ENCODE data around the gene NUP160. TPM values are rescaled to one million over a fixed set of nuclear protein-coding genes. Genes with fewer than 3 reads are reported as not detected.
"Not testable (repeated sequence)": the region's sequence is repeated elsewhere in the genome, so short reads cannot be mapped to it uniquely, and the experiment has no call there.

Gene NUP160
- total RNA-seq, 2 experiments from 2014 or later = 60.0 to 64.6 TPM

GRCh38 chr11:47822664-47823063 is 25.5 kb downstream of the NUP160 start:
- H3K4me3 Mint-ChIP-seq; ATAC-seq; CTCF ChIA-PET; H3K27ac Mint-ChIP-seq; DNase-seq; H3K27me3 Mint-ChIP-seq; H3K9me3 Mint-ChIP-seq (ENCODE audit: low read depth); H3K4me1 Mint-ChIP-seq: not testable (repeated sequence)
- peaks cover 62% of the 10 kb centered on the region for H3K36me3 Mint-ChIP-seq

GRCh38 chr11:47819743-47820142 is 28.4 kb downstream of the NUP160 start:
- Mint-ChIP-seq H3K4me3 (no peak overlapping the region), H3K9me3 (ENCODE audit: low read depth) (peaks cover 2% of the 10 kb centered on the region), H3K27me3 (no peaks in the 10 kb centered on the region), H3K36me3 (peaks cover 59% of the 10 kb centered on the region), H3K27ac (peak overlapping the region; percentile 59), H3K4me1 (no peaks in the 10 kb centered on the region)
- no peak for ATAC-seq
- no peak for DNase-seq
- CTCF ChIA-PET = no interaction called here

GRCh38 chr11:47800759-47801158 is 47.4 kb downstream of the NUP160 start:
- ATAC-seq (no peak), DNase-seq (no peak)
- Mint-ChIP-seq H3K4me3 (no peak overlapping the region), H3K36me3 (peaks cover 39% of the 10 kb centered on the region), H3K27me3 (no peaks in the 10 kb centered on the region), H3K9me3 (ENCODE audit: low read depth) (no peaks in the 10 kb centered on the region), H3K27ac (no peak overlapping the region), H3K4me1 (peaks cover 12% of the 10 kb centered on the region)
- CTCF ChIA-PET = no interaction called here

GRCh38 chr11:47797633-47798032 is 50.5 kb downstream of the NUP160 start:
- Mint-ChIP-seq H3K36me3 (peaks cover 49% of the 10 kb centered on the region), H3K27ac (peak overlapping the region; percentile 56), H3K9me3 (ENCODE audit: low read depth) (no peaks in the 10 kb centered on the region), H3K4me3 (no peak overlapping the region), H3K4me1 (peaks cover 12% of the 10 kb centered on the region), H3K27me3 (no peaks in the 10 kb centered on the region)
- CTCF ChIA-PET = interaction anchor here (0.6 to 1.0 kb wide), 3 partner anchors 27 to 139 kb away, joined by 3 read pairs; no protein-coding TSS in a partner anchor
- ATAC-seq = peak; percentile 89
- peak; percentile 79 for DNase-seq

GRCh38 chr11:47791774-47792430 is 56.2 kb downstream of the NUP160 start:
- Mint-ChIP-seq H3K9me3 (ENCODE audit: low read depth) (no peaks in the 10 kb centered on the region), H3K4me3 (no peak overlapping the region), H3K4me1 (peaks cover 10% of the 10 kb centered on the region), H3K36me3 (peaks cover 46% of the 10 kb centered on the region), H3K27ac (no peak overlapping the region), H3K27me3 (no peaks in the 10 kb centered on the region)
- CTCF ChIA-PET = interaction anchor here (1.8 kb wide), 1 partner anchor 22 kb away, joined by 4 read pairs; no protein-coding TSS in a partner anchor
- DNase-seq (no peak), ATAC-seq (no peak)

GRCh38 chr11:47790017-47790416 is 58.1 kb downstream of the NUP160 start:
- DNase-seq; H3K27ac Mint-ChIP-seq; H3K9me3 Mint-ChIP-seq (ENCODE audit: low read depth); ATAC-seq; H3K4me1 Mint-ChIP-seq; H3K4me3 Mint-ChIP-seq; H3K27me3 Mint-ChIP-seq: not testable (repeated sequence)
- CTCF ChIA-PET = interaction anchor here (1.4 kb wide), 1 partner anchor 63 kb away, joined by 4 read pairs; no protein-coding TSS in a partner anchor
- H3K36me3 Mint-ChIP-seq = peaks cover 47% of the 10 kb centered on the region

DNA sequence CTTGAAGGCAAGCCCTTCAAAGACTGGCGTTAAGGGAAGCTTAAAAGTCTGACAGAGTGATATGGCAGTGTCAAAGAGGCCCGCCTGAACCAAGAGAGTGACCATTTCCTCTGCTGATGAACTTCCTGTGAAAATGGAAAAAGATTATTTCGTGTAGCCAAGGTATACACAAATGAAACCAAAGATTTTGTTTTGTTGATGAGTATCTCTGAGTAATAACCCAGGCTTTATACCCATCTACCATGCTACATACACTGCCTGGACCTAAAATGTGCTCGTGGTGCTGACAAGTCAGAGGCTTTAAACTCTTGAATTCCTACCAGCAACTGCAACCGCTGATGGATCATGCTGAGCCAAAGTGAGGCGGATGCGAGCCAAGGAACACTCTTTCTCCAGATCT is 60.0 kb downstream of the NUP160 start:
- peak; percentile 68 for ATAC-seq
- CTCF ChIA-PET = interaction anchor here (1.6 kb wide), 1 partner anchor 19 kb away, joined by 3 read pairs; no protein-coding TSS in a partner anchor
- peaks cover 47% of the 10 kb centered on the region for H3K36me3 Mint-ChIP-seq

DNA sequence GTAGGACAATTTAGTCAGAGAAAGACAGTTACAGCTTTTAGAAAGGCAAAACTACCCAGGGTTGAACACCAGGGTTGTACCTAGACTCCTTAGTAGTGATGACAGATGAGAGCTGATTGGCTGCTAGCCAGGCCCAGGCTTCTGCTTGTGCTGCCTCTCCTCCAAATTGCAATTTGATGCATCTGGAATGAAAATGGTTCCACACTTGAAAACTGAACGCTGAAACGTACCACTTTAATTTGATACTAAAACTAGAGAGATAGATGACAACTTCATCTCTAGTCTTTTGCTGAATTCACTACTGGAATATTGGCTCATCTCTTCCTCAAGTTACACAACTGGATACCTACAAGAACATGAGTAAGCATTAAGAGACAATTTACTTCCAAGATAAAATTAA is 61.8 kb downstream of the NUP160 start:
- H3K9me3 Mint-ChIP-seq (ENCODE audit: low read depth) = no peaks in the 10 kb centered on the region
- CTCF ChIA-PET = no interaction called here
- no peaks in the 10 kb centered on the region for H3K27me3 Mint-ChIP-seq
- no peak overlapping the region for H3K4me3 Mint-ChIP-seq
- H3K27ac Mint-ChIP-seq = no peak overlapping the region
- DNase-seq (no peak), ATAC-seq (no peak)
- peaks cover 45% of the 10 kb centered on the region for H3K36me3 Mint-ChIP-seq
- peaks cover 10% of the 10 kb centered on the region for H3K4me1 Mint-ChIP-seq

More for the DNA sequence above, 60.0 kb downstream of the NUP160 start:
- H3K9me3 Mint-ChIP-seq (ENCODE audit: low read depth) = no peaks in the 10 kb centered on the region
- peaks cover 10% of the 10 kb centered on the region for H3K4me1 Mint-ChIP-seq
- H3K27me3 Mint-ChIP-seq = no peaks in the 10 kb centered on the region
- H3K4me3 Mint-ChIP-seq = no peak overlapping the region
- H3K27ac Mint-ChIP-seq = peak overlapping the region; percentile 48
- DNase-seq = no peak

DNA sequence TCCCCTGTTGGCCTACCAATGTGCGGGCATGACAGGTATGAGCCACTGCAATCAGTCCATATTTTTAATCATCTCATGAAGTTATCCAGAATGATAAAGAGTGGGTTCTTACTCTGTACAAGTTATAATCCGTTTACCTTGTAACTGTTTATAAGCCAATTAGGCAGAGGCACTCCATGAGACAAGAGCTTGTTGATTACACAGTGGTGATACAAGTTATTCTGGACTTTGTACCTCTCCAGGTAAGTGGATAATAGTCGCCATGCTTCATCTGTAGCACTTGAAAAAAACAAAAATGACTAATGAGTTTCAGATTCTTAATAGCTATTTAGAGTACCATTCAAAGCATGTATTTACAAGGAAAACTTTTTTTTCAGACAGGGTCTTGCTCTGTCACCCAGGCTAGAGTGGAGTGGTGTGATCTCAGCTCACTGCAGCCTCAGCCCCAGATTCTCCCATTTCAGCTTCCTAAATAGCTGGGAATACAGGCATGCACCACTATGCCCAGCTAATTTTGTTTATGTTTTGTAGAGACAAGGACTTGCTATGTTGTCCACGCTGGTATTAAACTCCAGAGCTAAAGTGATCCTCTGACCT is 63.3 kb downstream of the NUP160 start:
- Mint-ChIP-seq H3K9me3 (ENCODE audit: low read depth) (no peaks in the 10 kb centered on the region), H3K36me3 (peaks cover 37% of the 10 kb centered on the region), H3K4me3 (no peak overlapping the region), H3K27ac (no peak overlapping the region), H3K27me3 (no peaks in the 10 kb centered on the region), H3K4me1 (peaks cover 10% of the 10 kb centered on the region)
- CTCF ChIA-PET = no interaction called here
- no peak for ATAC-seq
- DNase-seq = no peak

- Mint-ChIP-seq H3K36me3 (peaks cover 41% of the 10 kb centered on the region), H3K4me3 (no peak overlapping the region), H3K9me3 (ENCODE audit: low read depth) (no peaks in the 10 kb centered on the region), H3K27ac (no peak overlapping the region), H3K4me1 (peaks cover 3% of the 10 kb centered on the region), H3K27me3 (no peaks in the 10 kb centered on the region)
- CTCF ChIA-PET = interaction anchor here (1.0 kb wide), 1 partner anchor 25 kb away, joined by 3 read pairs; no protein-coding TSS in a partner anchor
- DNase-seq = no peak
- ATAC-seq = no peak
These were observed 65.0 kb downstream of the NUP160 start for GRCh38 chr11:47783087-47783610.

- CTCF ChIA-PET = interaction anchor here (0.9 kb wide), 1 partner anchor 33 kb away, joined by 3 read pairs; no protein-coding TSS in a partner anchor
- Mint-ChIP-seq H3K4me1 (no peaks in the 10 kb centered on the region), H3K9me3 (ENCODE audit: low read depth) (no peaks in the 10 kb centered on the region), H3K27me3 (no peaks in the 10 kb centered on the region), H3K4me3 (no peak overlapping the region), H3K36me3 (peaks cover 39% of the 10 kb centered on the region), H3K27ac (no peak overlapping the region)
- ATAC-seq (no peak), DNase-seq (no peak)
These were observed 69.2 kb downstream of the NUP160 start for GRCh38 chr11:47778878-47779483.

GRCh38 chr11:47775240-47775869 is 72.8 kb downstream of the NUP160 start:
- Mint-ChIP-seq H3K27ac (no peak overlapping the region), H3K4me3 (no peak overlapping the region), H3K36me3 (peaks cover 28% of the 10 kb centered on the region), H3K9me3 (ENCODE audit: low read depth) (no peaks in the 10 kb centered on the region), H3K27me3 (no peaks in the 10 kb centered on the region), H3K4me1 (no peaks in the 10 kb centered on the region)
- CTCF ChIA-PET = no interaction called here
- no peak for DNase-seq
- no peak for ATAC-seq

- ATAC-seq = no peak
- Mint-ChIP-seq H3K27me3 (no peaks in the 10 kb centered on the region), H3K36me3 (peaks cover 21% of the 10 kb centered on the region), H3K27ac (no peak overlapping the region), H3K4me1 (peaks cover 3% of the 10 kb centered on the region), H3K4me3 (no peak overlapping the region), H3K9me3 (ENCODE audit: low read depth) (no peaks in the 10 kb centered on the region)
- CTCF ChIA-PET = no interaction called here
- DNase-seq = no peak
These were observed 74.3 kb downstream of the NUP160 start for GRCh38 chr11:47773882-47774281.

Measured in activated CD8-positive, alpha-beta memory T cell treated with anti-CD3 and anti-CD28 coated beads, Interleukin-2, amount 10 ng/mL, durations not matched to agents 7 days and 5 days (primary cell).